GM18873 (cell line): ENCODE data around the gene PPP4R1.

Experiments
- ATAC-seq: cut with Tn5 transposase; IDR thresholded peaks from one replicate; pipeline ENCODE4 v1.9.1; 2021; ENCODE audit warnings: mild to moderate bottlenecking, moderate library complexity, moderate number of reproducible peaks; ENCODE audit not compliant: unreplicated experiment, low FRiP score

PPP4R1 gene

DNA sequence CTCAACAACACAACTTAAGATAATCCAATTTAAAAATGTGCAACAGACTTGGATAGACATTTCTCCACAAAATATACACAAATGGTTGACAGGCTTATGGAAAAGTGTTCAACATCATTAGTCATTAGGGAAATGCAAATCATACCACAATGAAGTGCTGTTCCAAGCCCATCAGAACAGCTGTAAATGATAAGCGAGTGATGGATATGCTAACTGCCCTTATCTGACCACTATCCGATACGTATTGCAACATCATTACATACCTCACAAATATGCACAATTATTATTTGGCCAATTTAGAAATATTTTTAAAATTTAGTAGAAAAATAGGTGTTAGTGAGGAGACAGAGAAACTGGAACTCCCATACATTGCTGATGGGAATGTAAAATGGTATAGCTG, 62.2 kb downstream of the PPP4R1 start:
- ATAC-seq = no peak

DNA sequence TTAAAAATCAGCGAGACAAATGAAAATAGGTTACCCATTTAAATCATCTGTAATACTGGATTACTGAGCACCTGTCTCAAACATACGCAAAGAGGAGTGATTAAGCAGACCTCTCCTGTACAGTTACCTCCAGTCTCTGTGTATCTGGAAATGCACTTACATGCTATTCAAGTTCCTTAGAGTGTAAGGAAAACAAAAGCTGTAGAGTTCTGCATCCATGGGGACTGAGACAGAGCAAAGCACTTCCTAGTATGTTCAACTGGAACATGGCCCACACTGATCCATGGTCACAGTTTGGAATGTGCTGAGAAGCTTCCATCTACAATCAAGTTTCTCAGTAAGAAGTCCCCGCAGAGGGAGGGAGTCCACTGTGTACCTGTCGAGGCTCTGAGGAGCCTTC, 63.9 kb downstream of the PPP4R1 start:
- no peak for ATAC-seq

DNA sequence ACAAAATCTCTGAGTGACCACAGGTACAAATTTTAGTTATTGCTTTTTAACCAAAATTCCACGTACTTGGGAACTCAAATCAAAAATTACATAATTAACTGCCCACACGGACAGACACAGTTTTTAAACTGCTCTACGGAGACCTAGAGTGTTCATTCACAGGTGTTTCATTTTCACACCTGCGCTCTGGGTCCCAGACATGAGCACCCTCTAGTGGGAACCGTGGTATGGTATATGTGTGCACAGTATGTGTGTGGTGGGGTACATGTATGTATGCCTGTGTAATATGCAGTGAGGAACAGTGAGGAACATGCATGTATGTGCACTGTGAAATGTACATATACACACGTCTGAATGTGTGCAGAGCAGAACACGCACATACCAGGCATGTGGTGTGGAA, 65.0 kb downstream of the PPP4R1 start:
- ATAC-seq = no peak

DNA sequence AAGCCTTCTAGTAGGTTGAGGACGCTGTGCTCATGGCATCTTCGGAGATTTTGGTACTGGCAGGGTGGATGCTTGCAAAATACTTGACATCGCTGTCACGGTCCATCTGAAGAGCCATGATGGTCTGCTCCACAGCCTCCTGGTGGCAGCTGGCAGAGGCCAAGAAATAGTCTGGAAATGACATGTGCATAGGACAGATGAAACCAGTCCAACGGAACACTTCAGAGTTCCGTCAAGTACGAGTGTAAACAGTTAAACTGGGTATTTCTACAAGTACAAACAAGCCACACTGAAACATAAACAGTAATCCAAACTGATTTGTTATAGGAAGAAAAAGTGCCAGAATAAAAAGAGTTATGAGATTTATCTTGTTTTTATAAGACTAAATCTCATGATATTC, 66.6 kb downstream of the PPP4R1 start:
- no peak for ATAC-seq

DNA sequence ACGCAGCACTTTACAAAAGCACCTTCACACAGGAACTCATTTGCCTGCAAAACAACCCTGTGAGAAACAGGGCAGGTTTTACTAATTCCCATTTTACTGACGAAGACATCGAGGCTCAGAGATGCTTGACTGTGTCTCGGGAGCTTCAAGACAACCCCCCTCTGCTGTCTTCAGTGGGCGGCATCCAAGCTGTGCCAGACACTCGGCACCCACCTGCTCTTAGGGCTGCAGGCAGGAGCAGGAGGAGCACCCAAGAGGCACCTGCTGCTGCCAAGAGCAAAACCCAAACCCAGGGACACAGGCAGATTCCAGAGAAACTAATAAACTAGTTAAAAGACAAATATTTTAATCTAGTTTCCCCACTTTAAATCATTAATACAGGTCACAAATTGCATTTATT, 67.9 kb downstream of the PPP4R1 start:
- no peak for ATAC-seq

DNA sequence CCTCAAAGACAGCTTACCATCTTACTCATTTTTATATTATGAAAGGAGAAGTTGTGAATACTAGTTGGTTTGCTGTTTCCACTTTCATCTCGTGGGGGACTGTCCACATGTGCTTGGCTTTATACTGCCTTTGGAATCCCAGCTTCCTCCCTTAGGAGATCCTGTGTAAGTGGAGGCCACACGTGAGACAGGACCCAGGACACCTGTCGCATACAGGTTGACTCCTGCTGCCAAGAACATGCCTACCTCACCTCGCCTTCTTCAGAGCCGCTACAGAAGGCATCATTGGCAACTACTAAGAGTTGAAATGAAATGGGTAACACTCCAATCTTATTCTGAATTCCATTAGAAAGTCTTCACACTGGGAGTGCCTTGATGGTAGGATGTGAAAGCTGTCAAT, 69.3 kb downstream of the PPP4R1 start:
- ATAC-seq = no peak

DNA sequence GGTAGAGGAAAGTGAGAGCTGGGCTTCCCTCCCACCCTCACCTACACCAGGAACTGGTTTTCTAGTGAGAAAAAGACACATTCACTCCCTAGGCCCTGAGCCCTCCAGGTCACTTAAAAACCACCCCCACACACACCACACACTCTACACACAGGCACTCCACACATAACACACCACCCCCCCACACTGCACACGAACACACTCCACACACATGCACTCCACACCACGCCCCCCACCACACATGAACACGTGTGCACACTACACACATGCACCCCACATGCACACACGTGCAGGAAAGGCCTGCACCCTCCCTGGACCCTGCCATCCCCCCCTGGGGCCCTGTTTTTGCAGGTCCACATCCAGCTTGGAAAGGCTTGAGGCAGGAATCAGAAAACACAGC, 71.4 kb downstream of the PPP4R1 start:
- no peak for ATAC-seq

DNA sequence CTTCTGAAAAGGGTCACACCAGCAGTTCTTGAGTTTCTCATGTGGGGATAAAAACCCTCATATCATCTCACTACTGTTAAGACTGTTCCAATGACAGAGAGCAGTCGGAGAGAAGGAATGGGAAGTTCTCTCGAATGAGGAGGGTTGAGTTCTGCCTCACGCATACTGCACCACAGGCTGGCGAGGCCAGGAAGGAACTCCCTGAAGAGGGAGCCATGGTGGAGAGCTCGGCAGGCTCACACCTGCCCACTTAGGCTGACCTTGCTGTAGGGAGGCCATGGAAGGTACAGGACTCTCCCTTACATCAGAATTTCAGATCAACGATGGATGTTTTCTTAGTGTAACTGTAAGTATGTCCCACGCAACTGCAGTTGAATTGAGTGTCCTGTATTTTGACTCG, 74.4 kb downstream of the PPP4R1 start:
- no peak for ATAC-seq

DNA sequence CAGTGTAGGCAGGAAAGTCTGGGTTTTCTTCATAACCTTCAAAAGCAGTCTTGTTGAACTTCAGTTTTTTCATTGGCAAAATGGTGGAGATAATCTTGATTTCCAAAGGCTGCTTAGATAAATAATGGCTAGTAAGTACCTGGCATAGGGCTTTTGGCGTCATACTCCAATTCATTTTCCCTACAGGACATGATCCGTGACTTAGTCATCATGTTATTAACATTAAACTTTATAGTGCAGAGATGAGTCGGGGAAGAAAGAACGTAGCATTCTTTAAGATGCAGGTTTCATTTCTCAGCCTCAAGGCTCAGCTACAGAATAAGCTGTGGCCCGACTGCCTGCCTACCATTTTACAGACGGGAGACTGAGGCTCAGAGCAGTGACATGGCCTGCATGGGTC, 75.1 kb downstream of the PPP4R1 start:
- no peak for ATAC-seq

DNA sequence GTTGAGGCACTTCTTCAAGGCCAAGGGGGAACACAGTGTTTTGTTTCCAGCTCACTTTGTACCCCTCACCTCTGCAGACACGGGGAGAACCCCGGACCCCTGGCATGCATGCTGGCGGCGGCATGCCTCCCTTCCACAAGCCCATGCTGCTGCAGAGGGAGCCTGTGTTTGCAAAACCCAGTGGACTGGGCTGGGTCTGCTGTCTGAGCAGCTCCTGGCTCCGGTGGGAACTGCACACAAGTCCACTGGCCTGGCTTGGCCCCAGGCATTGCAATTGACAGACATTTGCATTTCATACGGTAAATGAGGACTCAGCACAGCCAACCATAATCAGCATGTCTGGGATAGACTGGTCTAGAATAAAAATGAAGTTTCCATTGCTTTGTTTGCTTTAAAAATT, 76.7 kb downstream of the PPP4R1 start:
- no peak for ATAC-seq

DNA sequence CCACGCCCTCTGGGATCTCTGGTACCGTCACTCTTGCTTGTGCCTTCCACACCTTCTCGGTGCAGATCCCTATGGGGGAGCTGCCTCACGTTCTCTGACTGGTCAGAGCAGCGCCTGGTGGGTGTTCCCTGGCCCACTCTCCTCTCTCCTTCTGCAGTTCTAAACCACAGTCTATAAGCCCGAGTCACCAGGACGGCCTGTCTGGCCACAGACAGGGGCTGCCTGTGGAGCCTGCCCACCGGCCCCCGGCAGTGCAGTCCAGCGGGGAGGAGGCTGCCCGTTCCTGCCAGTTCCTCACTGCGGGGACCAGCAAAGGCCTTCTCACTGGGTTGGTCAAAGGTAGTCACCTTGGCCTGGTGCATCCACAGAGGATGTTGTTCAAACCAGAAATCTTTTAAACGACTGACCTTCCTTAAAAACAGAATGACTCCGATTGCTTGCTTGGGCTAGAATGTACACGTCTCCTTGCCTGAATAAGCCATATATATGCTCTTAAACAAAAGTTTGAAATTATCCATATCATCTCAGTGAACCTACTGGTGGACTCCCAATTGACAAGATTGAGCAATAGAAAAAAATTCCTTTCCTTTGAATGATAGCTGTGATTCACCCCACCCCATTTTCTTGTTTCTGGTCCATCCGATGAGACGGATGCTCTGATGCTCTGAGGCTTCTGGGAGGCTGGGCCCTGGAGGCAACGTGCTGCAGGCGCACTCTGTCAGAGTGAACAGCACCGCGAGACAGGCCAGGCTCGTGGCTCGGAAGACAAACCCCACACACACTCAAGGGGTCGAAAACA, 77.8 kb downstream of the PPP4R1 start:
- no peak for ATAC-seq

DNA sequence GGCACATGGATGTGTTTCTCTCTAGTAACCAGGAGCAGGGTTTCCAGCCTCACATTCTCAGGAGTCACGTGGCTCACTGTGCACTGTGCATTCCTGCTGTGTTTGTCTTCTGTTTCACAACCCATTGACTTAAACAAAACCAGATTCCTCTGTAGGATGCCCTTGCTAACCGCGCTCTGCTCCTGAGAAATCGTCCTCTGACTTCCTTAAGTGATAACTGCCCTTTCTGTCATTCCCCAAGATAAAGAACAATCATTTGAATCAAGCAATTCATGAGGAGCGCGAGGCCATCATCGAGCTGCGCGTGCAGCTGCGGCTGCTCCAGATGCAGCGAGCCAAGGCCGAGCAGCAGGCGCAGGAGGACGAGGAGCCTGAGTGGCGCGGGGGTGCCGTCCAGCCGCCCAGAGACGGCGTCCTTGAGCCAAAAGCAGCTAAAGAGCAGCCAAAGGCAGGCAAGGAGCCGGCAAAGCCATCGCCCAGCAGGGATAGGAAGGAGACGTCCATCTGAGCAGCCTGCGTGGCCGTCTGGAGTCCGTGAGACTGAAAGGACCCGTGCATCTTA, 78.8 kb downstream of the PPP4R1 start:
- ATAC-seq = no peak

DNA sequence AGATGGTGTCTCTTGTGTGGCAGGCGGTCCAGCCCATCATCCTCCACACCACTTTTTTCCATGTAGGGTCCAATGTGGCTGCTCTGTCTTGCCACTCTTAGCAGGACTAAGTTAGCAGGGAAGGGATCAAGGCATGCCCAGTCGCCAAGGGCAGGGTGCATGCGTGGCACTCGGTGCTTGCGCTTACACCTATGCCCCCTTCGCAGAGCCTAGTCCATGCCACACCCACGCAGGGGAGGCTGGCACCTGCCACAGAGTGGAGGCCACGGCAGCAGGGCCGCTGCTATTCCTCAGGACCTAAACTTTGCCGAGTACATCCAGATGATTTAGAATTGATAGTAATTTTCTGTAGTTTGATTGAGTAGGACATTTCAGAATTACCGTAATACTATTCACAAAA, 79.5 kb downstream of the PPP4R1 start:
- no peak for ATAC-seq

DNA sequence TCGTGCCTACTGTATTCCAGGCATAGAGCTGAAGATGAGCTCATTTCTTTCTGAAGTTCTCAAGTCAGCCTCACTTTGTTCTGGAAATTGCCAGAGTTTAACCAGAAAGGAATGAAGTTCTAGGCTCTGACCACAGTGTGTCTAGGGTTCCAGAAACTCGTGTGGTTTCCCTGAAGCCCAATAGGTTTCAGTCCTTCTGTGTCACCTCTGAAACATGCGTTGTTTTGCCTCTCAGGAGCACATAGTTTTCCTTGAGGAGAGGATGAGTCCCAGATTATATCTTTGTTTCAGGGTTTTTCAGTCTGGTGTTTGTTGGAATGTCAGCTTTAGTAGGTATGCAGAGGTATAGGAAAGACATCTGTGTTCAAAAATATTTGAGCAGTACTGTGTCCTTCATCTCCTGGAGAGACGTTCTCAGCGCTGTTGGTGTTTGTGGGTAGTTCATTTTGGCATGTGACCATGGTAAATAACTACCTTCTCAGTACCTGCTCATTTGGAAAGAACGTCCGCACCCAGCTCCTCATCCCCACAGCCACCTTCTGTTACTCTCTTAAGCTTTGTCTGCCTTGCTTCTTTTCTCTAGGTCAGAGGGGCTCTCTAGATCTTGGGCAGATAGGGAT, 82.5 kb downstream of the PPP4R1 start:
- no peak for ATAC-seq

DNA sequence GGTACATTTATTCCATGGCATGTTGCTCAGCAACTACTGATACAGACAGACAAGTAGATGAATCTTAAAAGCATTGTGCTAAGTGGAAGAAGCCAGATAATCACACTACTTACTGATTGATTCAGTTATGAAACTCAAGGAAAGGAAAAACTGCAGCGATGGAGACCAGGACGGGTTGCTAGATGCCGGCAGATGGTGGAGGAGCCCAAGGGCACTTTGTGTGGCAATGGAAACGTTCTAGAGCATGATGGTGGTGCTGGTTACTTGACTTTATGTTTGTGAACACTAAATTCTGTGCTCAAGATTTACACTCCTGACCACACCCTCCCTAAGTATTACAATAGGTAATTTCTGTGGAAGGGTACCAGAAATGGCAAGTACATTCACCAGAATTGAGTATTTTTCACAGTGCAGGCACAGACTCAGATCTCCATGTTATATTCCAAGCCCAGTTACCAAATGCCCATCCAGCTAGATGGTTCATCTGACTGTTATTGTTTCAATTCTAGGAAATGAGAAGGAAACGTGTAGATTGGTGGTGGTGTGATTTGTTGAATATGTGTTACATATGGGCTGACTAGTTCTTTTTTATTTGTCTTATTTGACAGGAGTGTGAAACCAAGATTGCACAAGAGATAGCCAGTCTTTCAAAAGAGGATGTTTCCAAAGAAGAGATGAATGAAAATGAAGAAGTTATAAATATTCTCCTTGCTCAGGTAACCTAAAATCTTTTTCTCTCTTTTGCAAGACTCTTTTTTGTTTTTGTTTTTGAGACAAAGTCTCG, 83.9 kb downstream of the PPP4R1 start:
- no peak for ATAC-seq

DNA sequence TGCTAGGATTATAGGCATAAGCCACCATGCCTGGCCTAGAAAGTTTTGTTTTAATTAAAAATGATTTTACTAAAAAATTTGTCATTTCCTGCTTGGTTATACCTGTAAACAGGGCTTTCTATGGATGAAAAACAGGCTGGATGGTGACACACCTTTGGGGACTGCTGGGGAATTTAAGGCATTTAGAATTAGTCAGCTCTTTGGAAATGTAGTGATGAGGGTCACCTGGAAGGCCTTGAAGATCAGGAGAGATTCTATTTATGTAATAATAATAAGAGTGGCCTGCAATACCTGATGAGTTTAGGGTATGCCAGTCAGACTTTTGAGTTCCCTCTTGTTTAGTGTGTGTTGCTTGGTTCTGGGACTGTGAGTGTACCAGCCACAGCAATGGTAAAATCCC, 87.9 kb downstream of the PPP4R1 start:
- ATAC-seq = no peak

DNA sequence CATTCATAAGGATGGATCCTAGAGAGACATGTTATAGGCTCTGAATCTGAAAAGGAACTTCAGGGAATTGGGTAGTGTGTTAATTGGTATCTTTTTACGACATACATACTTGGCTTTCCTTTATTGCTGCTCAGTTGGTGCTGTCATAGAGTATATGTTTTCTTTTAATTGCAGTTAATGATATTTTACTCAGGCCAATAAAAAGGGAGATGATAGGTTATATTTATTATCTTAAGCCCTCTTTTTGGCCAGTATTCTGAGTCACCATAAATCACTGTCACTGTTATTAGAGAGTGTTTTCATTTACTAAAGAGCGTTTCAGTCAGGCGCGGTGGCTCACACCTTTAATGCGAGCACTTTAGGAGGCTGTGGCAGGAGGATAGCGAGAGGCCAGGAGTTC, 91.4 kb downstream of the PPP4R1 start:
- no peak for ATAC-seq

DNA sequence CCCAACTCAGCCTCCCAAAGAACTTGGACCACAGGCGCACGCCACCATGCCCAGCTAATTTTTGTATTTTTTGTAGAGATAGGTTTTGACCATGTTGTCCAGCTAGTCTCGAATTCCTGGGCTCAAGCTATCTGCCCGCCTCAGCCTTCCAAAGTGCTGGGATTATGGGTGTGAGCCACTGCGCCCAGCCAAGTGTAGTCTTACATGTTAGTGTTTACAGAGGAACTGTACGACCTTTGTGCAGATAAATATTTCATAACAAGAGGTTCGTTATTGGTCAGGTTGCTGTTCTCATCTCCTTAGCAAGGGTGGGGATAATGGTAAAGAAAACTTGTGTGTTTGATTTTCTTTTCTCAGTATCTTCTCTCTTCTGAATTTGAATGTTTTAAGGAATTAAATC, 92.6 kb downstream of the PPP4R1 start:
- ATAC-seq = no peak

DNA sequence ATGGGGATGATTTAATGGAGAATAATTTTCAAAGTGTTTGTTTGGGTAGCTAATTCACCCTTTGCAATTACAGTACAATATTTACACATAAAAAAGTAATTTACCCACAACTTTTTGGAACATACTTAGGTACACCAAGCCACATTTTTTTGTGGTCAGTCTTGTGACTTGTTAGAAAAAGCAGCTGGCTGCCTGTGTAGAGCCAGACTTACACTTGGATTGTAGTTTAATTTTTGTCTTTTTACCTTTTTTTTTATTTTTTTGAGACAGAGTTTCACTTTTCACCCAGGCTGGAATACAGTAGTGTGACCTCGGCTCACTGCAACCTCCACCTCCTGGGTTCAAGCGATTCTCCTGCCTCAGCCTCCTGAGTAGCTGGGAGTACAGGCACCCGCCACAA, 93.7 kb downstream of the PPP4R1 start:
- no peak for ATAC-seq

DNA sequence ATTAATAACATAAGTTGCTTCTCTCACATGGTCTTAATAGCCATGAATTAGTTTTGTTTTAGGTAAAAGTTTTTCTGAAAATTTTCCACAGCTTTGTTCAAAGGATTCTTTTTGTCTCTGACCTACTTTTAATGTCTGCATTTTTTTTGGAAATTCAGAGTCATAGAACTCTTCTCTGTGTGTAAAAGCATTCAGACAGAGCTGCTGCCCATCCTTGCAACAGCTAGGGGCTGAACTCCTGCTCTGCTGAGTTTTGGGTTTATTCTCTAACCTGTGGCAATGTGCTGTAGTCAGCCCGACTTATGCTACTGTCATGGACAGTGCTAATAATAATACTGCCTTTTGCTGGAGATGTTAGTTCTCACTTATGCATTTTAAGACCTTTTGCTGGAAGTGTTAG, 95.0 kb downstream of the PPP4R1 start:
- no peak for ATAC-seq

DNA sequence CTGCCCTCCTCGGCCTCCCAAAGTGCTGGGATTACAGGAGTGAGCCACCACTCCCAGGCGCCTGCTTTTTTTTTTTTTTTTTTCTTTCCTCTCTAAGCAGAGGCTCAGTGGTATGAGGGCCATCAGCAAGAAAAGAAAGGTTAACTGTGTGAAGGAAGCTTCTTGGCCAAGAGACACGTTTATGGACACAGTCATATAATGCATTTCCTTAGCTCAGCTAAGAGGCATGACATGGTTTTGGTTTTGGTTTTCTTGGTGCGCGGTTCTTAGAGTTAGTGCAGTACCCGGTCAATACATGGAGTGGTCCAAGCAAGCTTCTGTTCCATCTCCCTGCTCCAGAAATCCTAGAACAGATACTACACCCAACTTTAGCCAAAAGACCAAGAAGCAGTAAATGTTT, 96.5 kb downstream of the PPP4R1 start:
- no peak for ATAC-seq
